Middle frontal gyrus (tissue), 1 donor: Measurements from ENCODE around the gene DDX24.
A peak's percentile ranks its signal among the peaks of the same experiment; 100 is the strongest.

Source experiments
- DNase-seq: peaks from one replicate; pipeline ENCODE4 v3.0.0-alpha.2; 2015; ENCODE audit warnings: low spot score; ENCODE audit errors: extremely low spot score

Gene DDX24, protein sequence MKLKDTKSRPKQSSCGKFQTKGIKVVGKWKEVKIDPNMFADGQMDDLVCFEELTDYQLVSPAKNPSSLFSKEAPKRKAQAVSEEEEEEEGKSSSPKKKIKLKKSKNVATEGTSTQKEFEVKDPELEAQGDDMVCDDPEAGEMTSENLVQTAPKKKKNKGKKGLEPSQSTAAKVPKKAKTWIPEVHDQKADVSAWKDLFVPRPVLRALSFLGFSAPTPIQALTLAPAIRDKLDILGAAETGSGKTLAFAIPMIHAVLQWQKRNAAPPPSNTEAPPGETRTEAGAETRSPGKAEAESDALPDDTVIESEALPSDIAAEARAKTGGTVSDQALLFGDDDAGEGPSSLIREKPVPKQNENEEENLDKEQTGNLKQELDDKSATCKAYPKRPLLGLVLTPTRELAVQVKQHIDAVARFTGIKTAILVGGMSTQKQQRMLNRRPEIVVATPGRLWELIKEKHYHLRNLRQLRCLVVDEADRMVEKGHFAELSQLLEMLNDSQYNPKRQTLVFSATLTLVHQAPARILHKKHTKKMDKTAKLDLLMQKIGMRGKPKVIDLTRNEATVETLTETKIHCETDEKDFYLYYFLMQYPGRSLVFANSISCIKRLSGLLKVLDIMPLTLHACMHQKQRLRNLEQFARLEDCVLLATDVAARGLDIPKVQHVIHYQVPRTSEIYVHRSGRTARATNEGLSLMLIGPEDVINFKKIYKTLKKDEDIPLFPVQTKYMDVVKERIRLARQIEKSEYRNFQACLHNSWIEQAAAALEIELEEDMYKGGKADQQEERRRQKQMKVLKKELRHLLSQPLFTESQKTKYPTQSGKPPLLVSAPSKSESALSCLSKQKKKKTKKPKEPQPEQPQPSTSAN

DNA sequence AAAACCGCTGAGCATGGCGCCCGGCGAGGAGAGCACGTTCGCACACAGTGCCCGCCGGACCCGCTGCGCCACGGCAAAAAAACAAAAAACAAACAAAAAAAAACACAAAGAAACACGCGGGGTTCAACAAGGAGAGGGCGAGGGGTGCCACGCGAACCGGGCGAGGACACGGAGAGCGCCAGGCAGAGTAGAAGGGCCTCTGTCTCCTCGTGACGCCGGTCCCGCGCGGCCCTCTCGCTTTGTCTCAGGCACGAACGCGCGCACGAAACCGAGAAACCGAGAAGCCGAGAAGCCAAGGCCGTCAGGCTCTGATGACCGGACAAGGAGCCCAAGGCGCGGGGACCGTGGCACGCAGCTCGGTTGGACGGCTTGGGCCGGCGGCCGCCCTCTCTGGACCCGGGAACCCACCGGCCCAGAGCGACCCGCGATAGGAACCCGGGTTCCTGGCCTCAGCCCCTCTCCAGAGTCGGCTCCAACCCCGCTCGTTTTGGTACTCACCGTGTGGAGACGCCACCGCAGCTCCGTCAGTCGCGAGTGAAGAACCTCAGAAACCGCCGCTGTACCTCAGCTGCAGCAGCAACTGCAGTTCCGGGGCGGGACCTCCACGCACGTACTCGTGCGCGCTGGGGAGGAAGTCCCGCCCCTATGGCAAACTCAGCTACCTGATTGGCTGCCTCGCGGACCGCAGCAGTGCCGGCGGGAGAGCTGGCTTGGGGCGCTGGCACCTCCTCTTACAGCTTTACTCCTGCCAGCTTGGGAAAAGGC is at the start of gene DDX24, which contains the start of gene IFI27L1:
Gene DDX24, minus strand, starts transcription at position 582 of the 765 bp plus-strand sequence. CDS start 1,460 bp downstream, outside the sequence.
Gene IFI27L1, plus strand, starts transcription at position 690 of the 765 bp plus-strand sequence. CDS start 15,628 bp downstream, outside the sequence.
- peak; percentile 90 for DNase-seq

DNA sequence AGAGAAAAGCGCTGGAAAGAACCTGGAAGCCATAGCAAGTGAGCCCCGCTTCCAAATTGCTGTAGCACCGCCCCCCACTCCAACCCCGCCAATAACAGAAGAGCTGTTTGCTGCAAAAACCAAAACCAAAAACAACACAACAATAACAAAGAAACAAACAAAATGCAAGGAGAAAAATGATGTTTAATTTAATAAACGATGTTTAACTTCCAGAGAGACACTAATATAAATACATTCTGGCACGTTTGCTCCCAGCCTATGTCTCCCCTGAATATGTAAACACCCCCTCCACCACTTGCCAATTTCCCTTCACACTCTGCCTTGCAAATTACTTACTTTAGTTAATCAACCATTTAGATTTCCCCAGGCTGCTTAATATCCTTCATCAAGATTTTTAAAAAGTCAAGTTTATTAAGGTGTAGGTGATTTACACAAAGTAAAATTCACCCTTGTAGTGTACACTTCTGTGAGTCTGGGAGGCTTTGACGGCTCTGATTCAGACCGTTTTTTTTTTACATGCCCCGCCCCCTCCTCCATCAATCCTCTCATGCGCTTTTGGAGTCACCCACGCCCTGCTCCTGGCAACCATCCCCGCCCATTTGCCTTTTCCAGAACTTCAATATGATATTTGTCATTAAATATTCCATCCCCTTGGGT is 48.9 kb upstream of the DDX24 start:
- no peak for DNase-seq

DNA sequence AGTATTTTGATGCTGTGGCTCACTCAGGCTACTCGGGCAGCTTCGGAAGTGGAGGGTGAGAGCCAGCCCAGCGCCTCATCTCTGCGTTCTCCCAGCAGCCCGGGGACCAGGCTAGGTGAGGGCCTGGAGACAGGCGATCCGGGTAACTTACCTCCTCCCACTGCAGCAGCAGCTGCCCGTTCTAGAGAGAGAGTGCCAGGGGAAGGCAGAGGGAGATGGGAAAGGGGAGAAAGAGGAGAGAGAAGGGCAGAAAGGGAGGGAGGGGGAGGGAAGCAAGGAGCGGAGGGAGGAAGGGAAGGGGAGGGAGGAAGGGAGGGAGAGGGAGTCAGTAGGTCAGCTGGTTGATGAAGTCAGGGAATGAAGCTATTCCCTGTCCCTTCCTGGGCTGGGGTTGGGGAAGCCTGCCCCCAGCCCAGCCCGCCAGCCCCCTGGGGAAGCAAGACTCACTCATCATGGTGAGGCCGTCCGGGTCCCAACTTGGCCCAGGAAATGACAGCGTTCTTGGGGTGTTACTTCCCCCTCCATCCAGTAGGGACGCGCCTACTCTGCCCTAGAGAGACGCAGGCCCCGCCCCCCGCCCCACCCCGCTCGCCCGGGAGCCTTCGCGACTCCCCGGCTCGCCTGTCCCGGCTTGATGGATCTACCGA is 48.2 kb upstream of the DDX24 start, which contains the start of gene IFI27L2:
Gene IFI27L2, minus strand, starts transcription at position 494 of the 647 bp plus-strand sequence. Its CDS starts 40 bp downstream, at position 454.
- peak; percentile 59 for DNase-seq

DNA sequence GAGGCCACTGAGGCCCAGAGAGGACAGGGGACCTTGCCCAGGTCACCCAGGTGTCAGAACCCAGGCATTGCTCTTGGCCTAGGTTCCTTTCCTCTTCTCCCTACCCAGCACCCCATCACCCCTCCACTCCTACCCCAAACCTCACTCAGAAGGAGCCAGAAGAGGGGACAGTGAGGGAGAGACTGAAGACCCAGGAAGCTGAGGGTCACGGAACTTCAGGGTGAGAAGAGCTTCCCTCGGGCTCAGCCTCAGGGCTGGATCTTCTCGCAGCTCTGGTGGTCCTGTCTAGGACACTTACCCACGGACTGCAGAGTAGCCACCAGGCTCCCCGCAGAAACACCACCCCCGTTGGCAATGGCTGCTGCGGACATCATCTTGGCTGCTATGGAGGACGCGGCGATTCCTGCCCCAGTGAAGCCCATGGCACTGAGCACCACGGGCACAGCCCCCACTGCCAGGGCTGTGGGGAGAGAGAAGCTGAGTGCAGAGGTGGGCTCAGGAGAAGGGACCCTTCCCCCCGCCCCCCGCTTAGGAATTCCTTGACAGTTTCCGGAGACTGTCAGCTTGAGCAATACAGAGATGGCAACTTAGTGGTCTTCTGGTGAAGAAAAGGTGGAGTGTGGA is 47.3 kb upstream of the DDX24 start:
- no peak for DNase-seq

DNA sequence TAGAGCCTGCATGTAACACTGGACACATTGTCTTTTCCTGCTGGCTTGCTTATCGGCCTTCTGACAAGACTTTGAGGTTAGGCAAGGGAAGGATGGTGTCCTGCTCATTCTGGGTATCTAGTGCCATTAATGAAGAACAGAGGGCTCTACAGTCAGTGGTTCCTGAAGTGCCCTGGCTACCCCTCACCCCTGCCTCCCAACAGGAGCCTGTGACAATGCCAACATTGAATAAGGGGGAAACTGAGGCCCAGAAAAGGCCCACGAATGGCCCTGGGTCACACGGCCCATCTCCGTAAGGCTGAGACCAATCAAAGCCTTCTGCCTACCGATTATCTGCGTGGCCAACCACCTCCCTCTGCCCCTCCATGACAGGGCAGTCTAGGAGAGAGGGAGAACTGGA is 46.3 kb upstream of the DDX24 start:
- DNase-seq, result no peak

DNA sequence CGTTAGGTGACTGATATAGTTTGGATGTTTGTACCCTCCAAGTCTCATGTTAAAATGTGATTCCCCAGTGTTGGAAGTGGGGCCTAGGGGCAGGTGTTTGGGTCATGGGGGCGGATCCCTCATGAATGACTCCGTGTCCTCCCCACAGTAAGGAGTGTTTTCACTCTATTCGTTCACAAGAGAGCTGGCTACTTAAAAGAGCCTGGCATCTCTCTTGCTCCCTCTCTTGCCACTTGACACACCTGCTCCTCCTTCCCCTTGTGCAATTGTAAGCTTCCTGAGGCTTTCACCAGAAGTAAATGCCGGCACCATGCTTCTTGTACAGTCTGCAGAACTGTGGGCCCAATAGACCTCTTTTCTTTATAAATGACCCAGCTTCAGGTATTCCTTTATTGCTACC is 45.8 kb upstream of the DDX24 start:
- no peak for DNase-seq

DNA sequence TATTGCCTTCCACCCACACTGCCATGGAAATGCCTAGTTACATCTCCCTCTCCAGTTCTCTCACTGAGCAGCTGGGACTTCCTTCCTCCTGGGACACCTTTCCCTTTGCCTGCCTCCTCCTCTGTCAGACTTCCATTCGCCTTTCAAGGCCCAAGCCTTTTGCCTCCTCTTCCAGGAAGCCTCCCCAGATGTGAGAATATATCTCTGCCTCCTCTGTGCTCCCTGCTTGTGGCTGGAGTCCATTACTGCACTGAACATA is 45.3 kb upstream of the DDX24 start:
- no peak for DNase-seq

DNA sequence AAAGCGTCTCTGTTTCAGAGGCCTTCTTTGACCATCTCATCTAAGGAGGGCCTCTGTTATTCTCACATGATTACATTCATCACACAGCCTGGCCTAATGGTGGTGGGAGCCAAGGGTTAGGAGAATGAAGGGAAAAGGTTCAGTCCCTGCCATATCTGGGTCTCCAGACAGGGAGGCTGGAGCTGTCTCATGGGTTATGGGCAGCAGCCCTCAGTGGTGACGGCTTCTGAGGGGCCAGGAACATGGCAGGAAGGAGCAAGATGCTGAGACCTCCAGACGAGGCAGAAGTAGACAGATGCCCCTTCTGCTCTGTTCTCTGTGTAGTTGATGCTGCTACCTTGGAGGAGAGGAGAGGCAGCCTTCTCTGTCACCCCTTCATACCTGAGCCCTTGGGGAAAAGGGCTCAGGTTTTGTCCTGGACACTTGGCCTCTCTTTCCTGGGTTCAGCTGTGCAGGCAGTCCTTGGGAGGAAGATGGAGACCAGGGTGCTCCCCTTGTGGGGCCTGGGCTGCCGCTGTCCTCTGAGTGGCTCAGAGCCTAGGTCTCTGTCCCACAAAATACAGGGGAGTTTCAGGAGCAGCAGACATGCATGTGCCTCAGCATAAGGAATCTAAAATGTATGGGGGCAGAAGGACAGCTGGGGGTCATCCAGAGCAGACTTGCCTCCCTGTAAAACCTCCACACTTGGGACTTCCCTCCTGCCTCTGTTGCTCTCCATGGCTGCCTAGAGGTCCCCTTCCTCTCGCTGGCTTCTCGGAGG is 44.8 kb upstream of the DDX24 start:
- no peak for DNase-seq

DNA sequence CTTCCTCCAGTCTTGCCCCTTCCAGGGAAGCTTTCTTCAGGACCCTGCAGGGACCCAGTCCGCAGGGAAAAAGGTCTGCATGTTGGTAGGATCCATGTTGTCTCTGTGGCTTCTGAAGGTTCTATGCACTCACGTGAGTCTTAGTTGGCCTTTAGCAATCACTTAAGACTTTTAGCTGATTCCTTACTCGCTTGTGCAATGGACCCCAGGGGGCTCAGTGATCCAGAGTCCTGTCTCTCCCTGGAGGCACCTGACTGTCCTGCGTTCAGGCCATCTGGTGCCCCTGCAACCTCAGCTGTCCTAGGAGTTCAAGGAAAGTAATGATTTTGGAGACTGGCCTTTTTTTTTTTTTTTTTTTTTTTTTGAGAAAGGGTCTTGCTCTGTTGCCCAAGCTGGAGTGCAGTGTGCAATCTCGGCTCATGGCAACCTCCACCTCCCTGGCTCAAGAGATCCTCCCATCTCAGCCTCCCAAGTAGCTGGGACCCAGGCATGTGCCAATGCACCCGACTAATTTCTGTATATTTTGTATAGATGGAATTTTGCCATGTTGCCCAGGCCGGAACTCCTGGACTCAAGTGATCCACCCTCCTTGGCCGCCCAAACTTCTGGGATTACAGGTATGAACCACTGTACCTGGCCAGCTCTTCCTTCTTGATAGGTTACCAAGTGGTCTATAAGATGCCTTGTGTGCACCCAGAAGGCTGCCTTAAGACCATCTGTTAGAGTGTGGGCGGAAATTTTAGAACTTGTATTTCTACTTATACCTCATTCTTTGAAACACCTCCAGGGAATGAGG is 43.8 kb upstream of the DDX24 start:
- no peak for DNase-seq

DNA sequence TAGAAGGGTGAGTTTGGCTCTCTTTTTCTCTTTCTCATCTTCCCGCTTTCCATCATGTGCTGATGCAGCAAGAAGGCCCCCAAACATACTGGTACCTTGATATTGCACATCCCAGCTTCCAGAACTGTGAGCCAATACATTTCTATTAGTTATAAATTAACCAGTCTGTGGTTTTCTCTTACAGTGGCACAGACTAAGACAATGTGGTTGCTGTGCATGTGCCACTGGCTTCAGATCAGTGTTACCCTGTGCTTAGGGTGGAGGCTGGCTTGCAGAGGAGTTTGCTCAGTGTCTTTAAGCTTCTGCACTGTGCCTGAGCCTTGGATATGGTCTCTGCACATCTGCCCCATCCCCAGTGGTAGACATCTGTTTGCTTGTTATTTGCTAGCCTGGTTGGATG is 42.9 kb upstream of the DDX24 start:
- DNase-seq, result no peak

DNA sequence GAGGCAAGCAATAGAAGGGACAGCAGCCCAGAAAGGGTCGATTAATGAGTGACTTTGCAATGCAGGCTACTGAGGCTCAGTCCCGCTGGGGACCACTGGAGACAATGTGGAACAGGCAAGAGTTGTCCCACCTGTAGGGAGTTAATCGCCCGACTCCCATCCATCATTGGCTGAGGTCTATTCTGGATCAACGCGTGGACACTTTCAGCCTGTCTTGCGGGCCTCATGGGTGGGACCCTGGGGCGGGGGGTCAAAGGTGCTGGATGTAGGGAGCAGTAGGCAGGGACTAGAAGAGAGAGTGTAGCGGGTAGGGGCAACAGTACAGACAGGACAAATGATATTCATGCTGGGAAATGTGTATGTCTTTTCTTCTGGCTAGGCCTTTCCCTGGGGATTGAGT is 42.3 kb upstream of the DDX24 start:
- DNase-seq, result no peak

DNA sequence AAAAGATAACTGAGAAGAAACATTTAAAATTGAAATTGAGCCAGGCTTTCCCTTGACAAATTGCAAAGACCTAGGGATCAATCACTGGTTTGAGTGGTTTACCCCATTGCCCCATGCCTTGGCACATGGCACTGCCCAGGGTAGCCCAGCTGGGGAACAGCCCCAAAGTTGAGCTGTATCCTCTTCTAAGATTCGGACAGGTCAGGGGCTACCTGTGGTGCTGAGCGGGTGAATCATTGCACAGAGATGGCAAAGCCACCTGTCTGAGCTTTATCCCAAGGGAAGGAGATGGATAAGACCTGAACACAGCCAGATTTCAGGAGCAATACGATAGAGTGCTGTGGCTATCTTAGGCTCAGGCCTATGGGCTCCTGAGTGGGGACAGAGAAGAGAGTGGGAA is 41.4 kb upstream of the DDX24 start:
- DNase-seq, result no peak

DNA sequence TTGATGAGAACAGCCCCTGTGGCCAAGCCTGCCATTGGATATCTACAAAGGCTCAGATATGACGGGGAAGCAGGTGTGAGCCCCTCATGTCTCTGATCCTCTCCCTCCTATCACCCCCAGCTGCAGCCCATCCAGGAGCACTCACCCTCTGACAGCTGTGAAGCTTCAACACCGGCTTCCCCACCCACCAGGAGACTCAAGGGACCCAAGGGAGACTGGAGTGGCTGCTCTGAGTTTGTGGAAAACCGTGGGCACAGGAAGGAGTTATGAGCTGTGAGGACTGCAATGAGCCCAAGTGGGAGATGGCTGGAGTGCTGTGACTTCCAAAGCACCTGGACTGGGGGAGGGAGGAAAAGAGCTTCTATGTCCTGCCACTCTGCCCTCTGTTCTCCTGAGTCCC is 40.5 kb upstream of the DDX24 start:
- no peak for DNase-seq

DNA sequence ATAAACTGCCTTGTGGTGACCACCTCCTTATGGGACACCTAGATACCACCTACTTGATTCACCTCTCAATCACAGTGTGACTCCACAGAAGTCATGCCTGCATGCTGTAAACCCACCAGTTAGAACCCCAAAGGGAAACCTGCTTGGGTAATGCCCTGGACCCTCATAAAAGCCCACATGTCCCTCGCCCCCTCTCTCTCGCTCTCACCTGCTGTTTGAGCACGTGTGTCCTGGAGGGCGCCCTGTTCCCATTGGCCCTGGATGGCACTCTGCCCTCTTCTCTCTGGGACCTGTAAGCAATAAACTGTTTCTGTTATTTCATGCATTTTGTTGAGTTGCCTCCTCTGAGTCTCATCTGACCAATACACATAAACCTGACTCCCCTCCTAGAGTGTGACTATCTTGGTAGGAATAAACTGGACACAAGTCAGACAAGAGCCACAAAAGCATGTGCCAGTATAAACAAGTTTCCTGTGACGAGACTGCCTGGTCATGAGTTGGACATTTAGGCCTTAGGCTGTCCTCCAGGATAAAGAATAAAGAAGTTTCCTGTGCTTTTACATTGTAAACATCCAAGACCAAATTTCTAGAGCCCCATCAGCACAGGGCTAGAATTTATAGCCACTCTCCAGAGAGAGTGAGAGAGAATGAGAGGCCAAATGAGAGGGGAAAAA is 39.8 kb upstream of the DDX24 start:
- no peak for DNase-seq

DNA sequence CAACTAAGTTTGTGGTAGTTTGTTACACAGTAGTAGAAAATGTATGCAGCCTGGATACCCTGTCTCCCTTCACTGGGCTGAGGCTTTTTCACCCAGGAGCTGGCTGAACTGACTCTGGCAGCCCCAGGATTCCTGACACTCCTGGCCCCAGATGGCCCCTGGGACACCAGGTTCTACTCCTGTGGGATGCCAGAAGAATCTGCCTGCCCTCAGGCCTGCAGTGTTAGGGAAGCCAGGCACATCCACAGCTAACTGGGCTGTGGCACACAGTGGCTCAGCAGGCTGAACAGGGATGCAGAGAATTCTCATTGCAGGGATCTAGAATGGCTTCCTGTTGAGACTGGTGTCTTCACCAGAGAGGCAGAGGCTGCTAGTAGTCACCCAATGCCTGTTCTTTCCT is 38.1 kb upstream of the DDX24 start:
- no peak for DNase-seq

DNA sequence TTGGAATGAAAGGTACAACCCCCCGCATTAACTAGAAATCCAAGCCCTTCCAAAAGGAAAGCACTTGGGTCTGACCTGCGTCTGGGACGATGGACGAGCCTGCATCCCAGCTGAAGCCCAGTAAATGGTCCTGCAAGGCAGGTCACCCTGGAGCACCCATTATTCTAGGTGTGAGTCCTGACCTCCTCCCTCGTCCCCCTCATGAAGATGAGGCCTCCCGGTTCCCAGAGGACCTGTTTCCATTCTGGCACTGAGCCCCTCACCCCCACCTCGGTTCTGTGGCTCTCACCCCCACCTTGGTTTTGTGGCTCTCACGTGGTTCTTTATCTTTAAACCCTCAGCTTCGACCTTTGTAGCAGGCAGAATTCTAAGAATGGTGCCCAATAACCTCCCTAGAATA is 36.9 kb upstream of the DDX24 start:
- no peak for DNase-seq

DNA sequence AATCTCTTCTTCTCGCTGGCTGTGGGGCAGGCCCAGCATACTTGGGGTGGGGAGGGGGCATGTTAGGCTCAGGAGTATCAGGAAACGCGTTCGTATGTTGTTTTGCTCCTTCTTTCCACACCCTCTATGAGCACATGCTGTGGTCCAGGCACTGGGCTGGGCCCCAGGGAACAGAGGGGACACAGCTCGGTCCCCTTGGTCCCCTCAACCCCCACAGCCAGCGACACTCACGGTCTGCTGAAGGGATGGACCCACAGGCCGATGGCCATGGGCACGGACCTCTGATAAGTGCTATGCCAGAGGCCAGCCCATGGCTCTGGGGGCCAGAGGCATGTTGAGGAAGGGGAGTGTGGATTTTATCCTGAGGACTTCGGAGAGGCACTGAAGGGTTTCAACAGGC is 35.7 kb upstream of the DDX24 start:
- no peak for DNase-seq

DNA sequence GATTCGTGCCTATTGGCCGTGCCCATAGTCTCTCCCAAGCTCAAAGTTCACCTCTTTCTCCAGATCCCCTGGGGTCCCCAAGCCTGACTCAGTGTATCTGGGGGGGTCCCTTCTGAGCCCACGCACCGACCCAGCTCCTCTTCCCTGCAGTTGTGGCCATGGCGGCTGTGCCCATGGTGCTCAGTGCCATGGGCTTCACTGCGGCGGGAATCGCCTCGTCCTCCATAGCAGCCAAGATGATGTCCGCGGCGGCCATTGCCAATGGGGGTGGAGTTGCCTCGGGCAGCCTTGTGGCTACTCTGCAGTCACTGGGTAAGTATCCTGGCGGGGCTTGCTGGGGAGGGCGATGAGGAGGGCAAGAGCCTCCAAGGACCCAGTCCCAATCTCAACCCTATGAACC is 34.6 kb upstream of the DDX24 start:
- no peak for DNase-seq
